ENCODE results near the gene FAM20C. TPM values are rescaled to one million over a fixed set of nuclear protein-coding genes. Genes with fewer than 3 reads are reported as not detected.

Gene FAM20C
- total and polyA plus RNA-seq, 4 donors: 17.3 to 86.9 (median 45.9) TPM

GRCh38 chr7:207418-208129 lies 15.2 kb downstream of the FAM20C start:
- ATAC-seq (ENCODE audit: insufficient read depth, low FRiP score) (no peak), DNase-seq (no peak)
- H3K27me3 ChIP-seq (ENCODE audit: control insufficient read depth in 3 of 3, insufficient read depth in 3 of 3, low read length in 2 of 3): no peaks in the 10 kb centered on the region
- no peak overlapping the region for H3K27ac ChIP-seq (ENCODE audit: low read depth in 1 of 2, low read length in 1 of 2)
- 93% methylated on average over 39 of the region's 39 CpGs for WGBS, 2 donors
- H3K9ac ChIP-seq (ENCODE audit: insufficient read depth in 1 of 2, low read length in 2 of 2): no peak overlapping the region
- peaks cover 0 to 34% (median 10%) of the 10 kb centered on the region in 4 donors for H3K36me3 ChIP-seq (ENCODE audit: control insufficient read depth in 4 of 4, insufficient read depth in 4 of 4, low read length in 4 of 4)
- H3K4me1 ChIP-seq (ENCODE audit: control insufficient read depth in 5 of 5, insufficient read depth in 5 of 5, low read length in 5 of 5): no peaks in the 10 kb centered on the region
- TF ChIP-seq CTCF (IDR thresholded peaks at IDR 0.05; ENCODE audit: control extremely low read depth, extremely low read depth): no peak
- no peaks in the 10 kb centered on the region for H3K9me3 ChIP-seq (ENCODE audit: control insufficient read depth in 4 of 4, insufficient read depth in 3 of 4, low read length in 3 of 4)
- H3K4me3 ChIP-seq: no peak overlapping the region

GRCh38 chr7:208130-208673 lies 15.8 kb downstream of the FAM20C start:
- H3K27ac ChIP-seq (ENCODE audit: low read depth in 1 of 2, low read length in 1 of 2): no peak overlapping the region
- H3K4me1 ChIP-seq (ENCODE audit: control insufficient read depth in 5 of 5, insufficient read depth in 5 of 5, low read length in 5 of 5): no peaks in the 10 kb centered on the region
- WGBS, 2 donors: 93 to 96% methylated on average over 10 of the region's 10 CpGs
- H3K36me3 ChIP-seq (ENCODE audit: control insufficient read depth in 4 of 4, insufficient read depth in 4 of 4, low read length in 4 of 4): peaks cover 0 to 34% (median 12%) of the 10 kb centered on the region in 4 donors
- TF ChIP-seq CTCF (IDR thresholded peaks at IDR 0.05; ENCODE audit: control extremely low read depth, extremely low read depth): no peak
- ATAC-seq (ENCODE audit: insufficient read depth, low FRiP score) (no peak), DNase-seq (no peak)
- no peak overlapping the region for H3K4me3 ChIP-seq
- H3K9me3 ChIP-seq (ENCODE audit: control insufficient read depth in 4 of 4, insufficient read depth in 3 of 4, low read length in 3 of 4): no peaks in the 10 kb centered on the region
- no peaks in the 10 kb centered on the region for H3K27me3 ChIP-seq (ENCODE audit: control insufficient read depth in 3 of 3, insufficient read depth in 3 of 3, low read length in 2 of 3)
- no peak overlapping the region for H3K9ac ChIP-seq (ENCODE audit: insufficient read depth in 1 of 2, low read length in 2 of 2)

GRCh38 chr7:208816-209215 lies 16.4 kb downstream of the FAM20C start:
- peaks cover 0 to 34% (median 12%) of the 10 kb centered on the region in 4 donors for H3K36me3 ChIP-seq (ENCODE audit: control insufficient read depth in 4 of 4, insufficient read depth in 4 of 4, low read length in 4 of 4)
- no peaks in the 10 kb centered on the region for H3K27me3 ChIP-seq (ENCODE audit: control insufficient read depth in 3 of 3, insufficient read depth in 3 of 3, low read length in 2 of 3)
- no peak overlapping the region for H3K9ac ChIP-seq (ENCODE audit: insufficient read depth in 1 of 2, low read length in 2 of 2)
- no peak overlapping the region for H3K4me3 ChIP-seq
- WGBS, 2 donors: 95% methylated on average over 17 of the region's 17 CpGs
- no peak for TF ChIP-seq CTCF (IDR thresholded peaks at IDR 0.05; ENCODE audit: control extremely low read depth, extremely low read depth)
- no peak overlapping the region for H3K27ac ChIP-seq (ENCODE audit: low read depth in 1 of 2, low read length in 1 of 2)
- ATAC-seq (ENCODE audit: insufficient read depth, low FRiP score) (no peak), DNase-seq (no peak)
- H3K4me1 ChIP-seq (ENCODE audit: control insufficient read depth in 5 of 5, insufficient read depth in 5 of 5, low read length in 5 of 5): no peaks in the 10 kb centered on the region
- no peaks in the 10 kb centered on the region for H3K9me3 ChIP-seq (ENCODE audit: control insufficient read depth in 4 of 4, insufficient read depth in 3 of 4, low read length in 3 of 4)
